HG03060 (cell line): Measurements from ENCODE around the gene PSMD1.
"Not testable (repeated sequence)": the region's sequence is repeated elsewhere in the genome, so short reads cannot be mapped to it uniquely, and the experiment has no call there.

ENCODE experiments used
- ATAC-seq: cut with Tn5 transposase; IDR thresholded peaks from one replicate; pipeline ENCODE4 v1.9.1; 2021; ENCODE audit warnings: low read depth, moderate number of reproducible peaks; ENCODE audit not compliant: unreplicated experiment

Gene PSMD1

DNA sequence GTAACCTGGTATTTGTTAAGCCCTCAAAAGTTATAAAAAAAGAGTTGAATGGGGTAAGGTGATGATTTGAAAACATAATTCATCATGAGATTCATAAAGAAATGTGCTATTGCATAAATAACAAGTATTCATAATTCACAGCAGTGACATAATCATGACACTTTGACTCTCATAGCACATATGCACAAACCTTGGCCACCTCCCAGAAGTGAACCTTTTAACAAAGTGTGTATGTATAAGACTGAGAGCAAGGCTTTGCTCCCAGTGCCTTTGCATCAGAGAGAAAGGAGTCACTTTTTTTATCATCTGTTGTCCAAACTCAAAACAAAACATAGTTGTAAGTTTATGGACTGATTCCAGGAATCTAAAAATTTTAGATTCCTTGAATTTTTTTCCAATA lies 83.1 kb downstream of the PSMD1 start:
- ATAC-seq = no peak

DNA sequence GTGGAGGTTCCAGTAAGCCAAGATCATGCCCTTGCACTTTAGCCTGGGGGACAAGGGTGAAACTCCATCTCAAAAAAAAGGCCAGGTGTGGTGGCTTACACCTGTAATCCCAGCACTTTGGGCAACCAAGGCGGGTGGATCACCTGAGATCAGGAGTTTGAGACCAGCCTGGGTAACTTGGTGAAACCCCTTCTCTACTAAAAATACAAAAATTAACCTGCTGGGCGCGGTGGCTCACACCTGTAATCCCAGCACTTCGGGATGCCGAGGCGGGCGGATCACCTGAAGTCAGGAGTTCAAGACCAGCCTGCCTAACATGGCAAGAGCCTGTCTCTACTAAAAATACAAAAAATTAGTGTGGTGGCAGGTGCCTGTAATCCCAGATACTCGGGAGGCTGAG lies 84.1 kb downstream of the PSMD1 start:
- not testable (repeated sequence) for ATAC-seq

DNA sequence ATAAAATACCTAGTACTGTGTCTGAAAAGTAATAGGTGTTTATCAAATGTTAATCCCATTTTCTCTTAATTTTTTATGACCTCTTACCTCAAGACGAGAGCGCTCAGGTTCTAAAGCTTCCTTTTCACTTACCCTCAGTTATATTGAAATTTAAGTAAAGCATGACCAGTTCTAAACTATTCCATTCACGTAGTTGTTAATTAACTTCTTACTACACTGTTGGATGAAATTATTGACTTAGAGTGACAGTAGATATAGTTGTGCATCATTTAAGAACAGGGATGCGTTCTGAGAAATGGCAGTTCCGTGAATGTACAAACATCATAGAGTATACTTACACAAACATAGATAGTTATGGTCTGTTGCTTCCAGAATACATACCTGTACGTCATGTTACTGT lies 88.2 kb downstream of the PSMD1 start:
- ATAC-seq = no peak

DNA sequence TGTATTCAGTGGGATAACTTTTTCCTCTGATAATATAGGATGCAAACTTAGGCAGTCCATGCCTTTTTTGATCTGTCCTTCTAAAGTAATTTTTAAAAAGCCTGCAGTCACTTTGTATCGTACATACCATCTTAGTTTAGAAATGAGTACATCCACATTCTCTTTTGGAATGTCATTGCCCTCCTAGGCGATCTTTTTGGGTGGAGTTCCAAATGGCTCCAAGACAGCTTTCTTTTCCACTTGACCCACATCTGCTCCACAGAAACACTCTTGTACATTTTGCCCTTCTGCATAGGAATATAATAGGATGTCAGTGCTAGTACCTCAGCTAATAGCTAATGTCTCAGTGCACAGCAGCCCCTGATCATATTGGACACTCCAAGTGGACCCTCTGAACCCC lies 90.0 kb downstream of the PSMD1 start:
- no peak for ATAC-seq

DNA sequence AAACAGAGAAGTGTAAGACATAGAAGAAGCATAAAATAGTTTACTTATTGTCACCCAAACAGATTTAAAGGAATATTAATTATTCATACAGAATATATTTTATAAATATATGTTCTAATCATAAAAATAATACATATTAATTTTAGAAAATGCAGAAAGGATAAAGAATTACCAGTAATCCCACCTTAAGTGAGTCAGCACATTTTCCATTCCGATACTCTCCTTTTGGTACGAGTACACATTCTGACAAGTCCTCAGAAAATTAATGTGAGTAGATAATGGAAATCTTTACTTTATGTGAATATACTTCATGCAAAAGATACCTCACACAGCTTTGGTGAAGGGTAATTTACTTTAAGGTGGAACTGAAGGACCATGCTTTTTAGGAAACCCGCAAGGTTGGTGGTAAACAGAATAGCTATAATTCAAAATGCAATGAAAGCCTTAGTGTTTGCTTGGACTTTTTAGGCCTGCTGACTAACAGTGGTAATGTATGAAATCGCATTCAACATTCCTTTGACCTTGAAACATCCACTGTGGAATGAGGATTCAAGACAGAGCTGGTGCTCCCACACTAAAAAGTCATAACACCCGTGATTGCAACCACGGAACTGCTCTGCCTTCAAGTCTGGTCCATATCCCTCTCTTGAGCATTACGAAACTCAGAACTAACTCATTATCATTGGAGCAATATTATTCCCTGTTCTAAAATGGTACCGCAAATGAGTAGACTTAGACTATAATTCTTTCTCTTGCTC lies 96.3 kb downstream of the PSMD1 start:
- no peak for ATAC-seq

DNA sequence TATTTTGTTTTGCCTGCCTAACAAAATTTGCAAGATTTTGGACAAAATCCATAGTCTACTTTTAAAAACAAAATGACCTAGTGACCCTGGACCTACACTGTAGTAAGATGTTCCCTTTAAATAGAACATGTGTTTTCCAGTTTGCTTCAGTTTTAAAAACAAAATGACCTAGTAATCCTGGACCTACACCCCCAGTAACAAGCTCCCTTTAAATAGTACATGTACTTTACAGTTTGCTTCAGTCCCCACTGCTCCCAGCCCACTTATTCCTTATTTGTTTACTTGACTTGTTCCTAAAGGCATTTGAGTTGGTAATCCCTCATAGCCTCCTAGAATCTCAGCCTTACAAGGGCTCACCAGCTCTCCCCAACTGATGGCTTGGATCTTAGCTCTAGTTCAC lies 102.6 kb downstream of the PSMD1 start:
- ATAC-seq = no peak

DNA sequence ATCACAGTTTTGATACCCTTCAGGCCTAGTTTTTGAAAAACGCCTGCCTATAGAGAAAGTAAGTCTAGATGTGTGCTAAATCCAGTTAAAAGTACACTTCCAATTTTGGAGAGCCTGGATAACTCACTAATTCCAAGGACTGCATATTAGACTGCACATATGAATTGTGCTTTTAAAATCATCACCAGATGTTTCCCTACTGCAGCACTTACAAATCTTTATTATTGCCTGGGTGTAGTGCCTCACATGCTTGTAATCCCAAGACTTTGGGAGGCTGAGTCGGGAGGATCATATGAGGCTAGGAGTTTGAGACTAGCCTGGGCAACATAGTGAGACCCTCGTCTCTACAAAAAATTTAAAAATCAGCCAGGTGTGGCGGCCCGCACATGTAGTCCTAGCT lies 104.0 kb downstream of the PSMD1 start:
- no peak for ATAC-seq

DNA sequence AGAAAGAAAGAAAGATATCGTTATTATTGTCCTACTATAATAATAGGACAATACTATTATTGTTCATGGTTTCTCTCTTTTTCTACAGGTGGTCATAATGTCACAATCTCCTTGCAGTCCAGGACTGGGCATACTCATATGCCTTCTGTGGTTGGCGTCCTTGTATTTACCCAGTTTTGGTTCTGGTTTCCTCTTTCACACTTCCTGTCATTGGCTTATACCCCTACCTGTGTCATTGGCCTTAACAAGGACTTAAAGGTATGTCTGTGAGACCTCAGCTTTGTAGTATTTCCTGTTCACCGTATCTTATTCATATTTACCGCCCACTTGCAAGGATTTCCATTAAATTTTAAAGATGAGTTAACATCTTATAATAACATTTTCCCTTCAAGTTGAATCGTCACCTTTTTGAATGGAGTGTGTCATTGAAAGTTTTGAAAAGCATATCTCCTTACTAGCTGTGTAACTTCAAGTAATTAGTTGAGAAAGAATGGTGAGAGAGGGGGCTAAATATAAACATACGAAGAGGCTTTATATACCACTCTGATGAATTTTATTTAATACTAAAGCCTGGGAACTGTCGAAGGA lies 104.7 kb downstream of the PSMD1 start:
- ATAC-seq = no peak

DNA sequence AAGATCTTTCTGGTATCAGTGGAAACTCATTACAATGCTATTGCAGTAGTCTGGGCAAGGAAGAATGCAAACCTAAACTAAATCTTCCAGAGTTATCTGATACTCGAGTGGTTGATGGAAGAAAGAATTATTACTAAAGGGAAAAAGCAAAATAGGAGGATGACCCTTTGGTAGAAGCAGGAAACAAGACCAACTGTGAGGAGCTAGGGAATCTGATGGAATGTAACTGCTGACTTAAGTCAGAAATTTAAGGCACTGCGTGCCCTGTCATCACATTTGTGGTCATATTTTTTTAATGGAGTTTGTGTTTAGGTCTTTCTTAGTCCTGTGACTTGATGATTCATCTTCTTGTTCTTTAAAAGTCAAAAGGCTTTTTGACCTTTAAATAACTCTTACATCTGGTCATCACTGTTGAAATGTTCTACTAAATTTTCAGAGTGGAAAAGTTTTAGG lies 105.2 kb downstream of the PSMD1 start:
- no peak for ATAC-seq

DNA sequence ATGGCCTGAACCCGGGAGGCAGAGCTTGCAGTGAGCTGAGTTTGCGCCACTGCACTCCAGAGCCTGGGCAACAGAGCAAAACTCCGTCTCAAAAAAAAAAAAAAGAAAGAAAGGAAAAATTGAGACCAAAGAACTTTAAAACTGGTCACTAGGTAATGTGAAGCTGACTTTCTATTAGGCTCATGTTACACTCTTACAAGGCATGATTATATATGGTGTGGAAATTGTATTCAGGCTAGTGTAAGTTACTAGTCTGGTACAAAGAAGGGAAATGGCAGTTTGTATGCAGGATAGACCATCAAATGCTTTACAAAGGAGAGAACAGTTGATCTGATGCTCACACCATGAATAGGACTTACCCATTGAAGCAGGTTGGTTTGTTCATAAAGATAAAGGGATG lies 106.3 kb downstream of the PSMD1 start:
- ATAC-seq = no peak

DNA sequence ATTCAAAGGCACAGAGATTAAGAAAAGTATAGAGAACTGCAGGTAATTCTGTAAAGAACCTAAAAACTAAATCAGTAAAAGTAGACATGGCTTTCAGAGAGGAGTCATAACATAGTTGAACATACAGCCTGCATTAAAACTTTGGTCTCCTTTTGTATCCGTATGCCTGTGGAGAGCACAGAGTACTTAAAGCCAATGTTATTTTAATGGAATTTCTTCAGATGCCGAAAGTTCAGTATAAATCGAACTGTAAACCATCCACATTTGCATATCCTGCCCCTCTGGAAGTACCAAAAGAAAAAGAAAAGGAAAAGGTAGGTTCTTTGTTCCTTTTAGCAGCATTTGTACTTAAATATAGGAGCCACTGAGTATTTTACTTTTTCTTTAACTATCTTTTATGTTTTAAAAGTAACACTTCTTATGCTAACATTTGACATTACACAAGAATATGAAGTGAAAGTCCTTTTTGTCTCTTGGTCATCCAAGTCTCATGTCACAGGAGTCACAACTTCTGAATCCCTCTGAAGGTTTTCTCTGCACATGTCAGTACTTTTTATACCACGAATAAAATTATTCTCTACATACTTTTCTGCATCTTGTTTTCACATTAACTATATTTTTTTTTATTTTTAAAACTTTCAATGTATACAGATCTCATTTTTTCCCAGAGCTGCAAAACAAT lies 106.9 kb downstream of the PSMD1 start:
- no peak for ATAC-seq

DNA sequence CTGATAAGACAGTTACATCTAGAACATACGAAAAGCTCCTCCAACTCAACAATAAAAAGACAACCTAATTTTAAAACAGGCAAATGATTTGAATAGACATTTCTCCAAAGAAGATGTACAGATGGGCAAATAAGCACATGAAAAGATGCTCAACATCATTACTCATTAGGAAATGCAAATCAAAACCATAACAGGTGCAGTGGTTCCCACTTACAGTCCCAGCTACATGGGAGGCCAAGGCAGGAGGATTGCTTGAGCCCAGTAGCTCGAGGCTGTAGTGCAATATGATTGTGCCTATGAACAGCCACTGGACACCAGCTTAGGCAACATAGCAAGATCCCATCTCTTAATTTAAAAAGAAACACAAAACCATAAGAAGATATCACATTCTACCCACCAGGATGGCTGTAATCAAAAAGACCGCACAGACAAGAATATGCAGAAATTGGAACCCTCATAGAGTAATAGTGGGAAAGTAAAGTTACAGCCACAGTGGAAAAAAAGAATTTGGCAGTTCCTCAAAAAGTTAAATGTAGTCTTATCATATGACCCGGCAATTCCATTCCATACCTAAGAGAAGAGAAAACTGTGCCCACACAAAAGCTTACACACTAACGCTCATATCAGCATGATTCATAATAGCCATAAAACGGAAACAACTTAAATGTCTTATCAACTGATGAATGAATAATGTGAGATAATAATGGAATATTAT lies 111.2 kb downstream of the PSMD1 start:
- no peak for ATAC-seq

DNA sequence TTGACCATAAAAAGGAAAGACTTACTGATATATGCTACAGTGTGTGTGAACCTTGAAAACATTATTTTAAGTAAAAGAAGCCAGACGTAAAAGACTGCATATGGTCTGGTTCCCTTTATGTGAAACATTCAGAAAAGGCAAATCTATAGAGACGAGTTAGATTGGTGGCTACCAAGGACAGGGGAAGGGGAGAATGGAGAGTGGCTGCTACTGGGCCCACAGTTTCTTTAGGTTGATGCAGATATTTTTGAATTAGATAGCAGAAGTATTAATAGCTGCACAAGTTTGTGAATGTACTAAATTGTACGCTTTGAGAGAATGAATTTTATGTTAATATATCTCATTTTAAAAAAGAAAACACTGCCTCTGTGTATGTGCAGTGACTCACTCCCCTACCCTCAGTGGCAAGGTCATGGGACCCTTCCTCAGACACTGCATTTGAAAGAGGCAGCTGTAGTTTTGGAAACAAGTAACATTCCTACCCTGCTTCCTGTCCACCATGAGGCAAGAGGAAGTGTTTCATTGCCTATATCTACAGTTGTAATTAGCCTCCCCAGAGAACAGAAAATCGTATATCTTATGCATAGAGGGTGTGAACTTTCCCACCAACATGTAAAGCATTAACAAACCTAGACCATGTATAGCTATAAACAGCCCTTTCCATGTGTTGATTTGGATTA lies 111.9 kb downstream of the PSMD1 start:
- ATAC-seq = no peak

DNA sequence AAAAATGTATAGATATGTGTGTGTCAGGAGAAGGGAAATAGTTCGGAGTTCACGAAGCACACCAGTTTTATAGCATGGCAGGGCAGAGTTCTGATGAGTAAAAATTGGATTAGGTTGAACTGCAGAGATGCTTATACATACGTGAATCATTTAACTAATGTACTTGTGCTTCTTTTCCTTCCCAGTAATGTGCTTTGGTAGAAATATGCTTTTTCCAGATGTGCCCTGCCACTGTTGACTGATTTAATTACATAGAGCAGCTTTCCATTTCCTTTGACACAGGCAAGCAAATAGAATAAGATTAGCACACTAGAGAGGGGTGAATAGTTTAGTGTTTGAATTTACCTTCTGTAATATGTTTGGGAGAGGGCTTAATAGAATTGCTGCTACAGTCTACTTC lies 112.8 kb downstream of the PSMD1 start:
- no peak for ATAC-seq

DNA sequence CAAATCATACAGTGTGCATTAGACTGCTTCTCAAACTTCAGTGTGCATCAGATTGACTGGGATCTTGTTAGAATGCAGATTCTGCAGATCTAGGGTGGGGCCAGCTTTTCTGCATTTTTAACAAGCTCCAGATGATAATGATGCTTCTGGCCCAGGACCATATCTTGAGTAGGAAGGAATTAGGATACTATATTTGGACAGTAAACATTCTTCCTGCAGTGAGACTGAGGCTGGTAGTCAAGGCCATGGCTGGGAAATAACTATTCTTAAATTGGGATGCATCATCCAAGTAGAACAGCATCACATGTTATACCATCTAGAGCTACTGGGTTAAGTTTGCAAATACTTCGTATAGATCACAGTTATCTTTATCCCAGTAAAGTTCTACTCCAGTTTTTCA lies 113.4 kb downstream of the PSMD1 start:
- no peak for ATAC-seq

DNA sequence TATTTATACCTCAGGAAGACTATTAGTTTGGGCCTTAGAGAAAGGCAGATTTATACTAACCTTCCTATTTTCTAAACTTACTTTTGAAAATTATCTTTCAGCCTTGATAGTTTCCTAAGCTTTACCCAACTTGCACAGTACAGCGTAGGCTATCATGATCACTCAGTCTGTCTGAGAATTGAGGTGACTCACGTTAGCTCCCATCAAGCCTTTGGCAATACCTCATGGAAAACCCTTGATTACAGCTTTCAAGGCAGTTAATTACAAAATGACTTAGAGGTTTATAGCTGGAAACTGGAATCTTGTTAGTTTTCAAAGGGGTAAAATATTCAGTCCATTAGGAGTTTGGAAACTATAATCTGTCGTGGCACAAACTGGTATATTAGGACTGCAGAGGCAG lies 115.4 kb downstream of the PSMD1 start:
- no peak for ATAC-seq

DNA sequence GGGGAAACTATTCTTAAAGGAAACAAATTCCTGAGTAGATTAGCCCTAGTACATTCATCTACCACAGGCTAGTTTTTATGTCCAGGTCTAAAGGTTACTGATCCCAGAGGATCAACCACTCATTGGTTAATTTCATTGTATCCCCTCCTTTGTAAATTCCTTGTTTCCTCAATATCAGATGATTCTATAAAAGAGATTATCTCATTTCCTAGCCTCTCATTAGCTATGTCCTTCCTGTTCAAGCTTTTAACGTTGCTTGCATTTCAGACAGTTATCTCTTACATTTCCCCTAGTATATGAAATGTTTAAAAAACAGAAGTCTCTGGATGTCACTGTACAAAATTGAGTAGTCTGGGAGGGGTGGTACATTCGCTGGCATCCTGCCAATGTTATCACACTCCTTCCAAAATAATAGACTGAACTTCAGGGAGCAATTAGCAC lies 117.6 kb downstream of the PSMD1 start:
- ATAC-seq = no peak

DNA sequence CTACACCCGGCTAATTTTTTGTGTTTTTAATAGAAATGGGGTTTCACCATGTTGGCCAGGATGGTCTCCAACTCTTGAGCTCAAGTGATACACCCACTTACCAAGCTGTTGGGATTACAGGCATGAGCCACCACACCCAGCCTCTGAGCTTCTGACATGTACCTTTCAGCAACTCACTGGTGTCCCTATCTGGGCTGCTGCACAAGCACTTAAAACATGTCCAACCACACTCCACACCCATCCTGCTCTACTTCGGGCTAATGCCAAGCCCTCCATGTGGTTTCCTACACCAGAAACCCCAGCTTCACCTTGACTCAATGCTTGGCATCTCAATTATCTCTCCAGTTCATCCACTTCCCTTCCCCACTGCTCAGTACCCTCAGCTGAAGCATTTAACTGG lies 119.4 kb downstream of the PSMD1 start:
- ATAC-seq = no peak

DNA sequence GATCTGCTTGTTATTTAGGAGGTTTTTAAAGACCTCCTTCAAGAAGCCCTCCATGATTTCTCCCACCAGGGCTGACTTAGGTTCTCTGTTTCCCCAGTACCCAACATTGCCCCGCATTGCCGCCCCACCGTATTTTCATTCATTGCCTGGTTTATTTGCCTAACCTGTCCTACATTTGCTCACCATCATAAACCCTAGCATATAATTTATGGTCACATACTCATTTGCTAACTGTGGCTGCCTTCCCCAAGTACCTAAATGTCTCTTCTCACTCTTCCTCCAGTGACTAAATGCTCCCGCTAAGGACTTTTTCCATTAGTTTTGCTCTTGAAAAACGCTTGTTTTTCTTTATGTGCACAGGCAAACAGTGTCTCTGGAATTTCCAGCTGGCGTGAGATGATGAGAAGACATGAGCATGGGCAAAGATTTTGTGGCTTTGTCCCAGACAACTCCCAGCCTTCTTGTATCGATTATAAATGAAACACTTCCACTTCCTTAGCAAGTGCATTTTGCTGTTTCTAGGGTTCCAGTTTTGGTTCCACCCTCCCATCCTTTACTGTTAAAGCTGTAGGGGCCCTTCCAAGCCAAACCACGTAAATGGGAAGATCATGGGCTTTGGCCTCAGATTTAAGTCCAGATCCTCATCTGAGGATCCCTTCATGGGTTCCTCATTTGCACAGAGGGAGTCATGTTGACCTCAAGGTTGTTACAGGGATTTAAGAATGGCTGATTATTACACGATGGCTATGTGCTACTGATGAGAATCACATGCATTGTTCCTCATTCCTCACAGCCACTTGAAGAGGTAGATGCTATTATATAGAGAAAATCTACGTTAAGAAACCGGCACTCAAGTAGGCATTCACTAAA lies 120.7 kb downstream of the PSMD1 start:
- ATAC-seq = no peak

DNA sequence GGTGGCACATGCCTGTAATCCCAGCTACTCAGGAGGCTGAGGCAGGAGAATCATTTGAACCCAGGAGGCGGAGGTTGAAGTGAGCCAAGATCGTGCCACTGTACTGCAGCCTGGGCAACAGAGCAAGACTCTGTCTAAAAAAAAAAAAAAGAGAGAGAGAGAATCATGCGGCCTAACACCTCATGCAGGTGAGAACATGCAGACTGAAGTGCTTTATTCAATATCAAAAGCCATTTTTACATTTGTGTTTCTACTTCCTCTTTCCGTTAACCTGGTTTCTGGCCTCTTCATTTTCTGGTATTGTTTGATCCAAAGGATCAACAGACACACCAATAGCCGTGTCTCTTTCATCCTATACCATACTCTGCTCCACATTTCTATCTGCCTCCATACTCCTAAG lies 122.1 kb downstream of the PSMD1 start:
- ATAC-seq = not testable (repeated sequence)
